SK-N-MC (cell line): ENCODE results near the gene MCF2.

Source experiments
- DNase-seq: peaks from one replicate; pipeline ENCODE4 v3.0.0-alpha.2; 2011; ENCODE audit warnings: low read depth, low spot score
- H3K27ac ChIP-seq: fragments of 200-600 bp; sonication (generic); 2 replicates; pipeline ENCODE4 v1.5.1; 2016; ENCODE audit warnings: mixed run types
- H3K36me3 ChIP-seq: fragments of 200-600 bp; sonication (generic); 2 replicates; pipeline ENCODE4 v1.6.1; 2017; ENCODE audit warnings: antibody characterized with exemption, low read length, mixed read lengths; ENCODE audit not compliant: insufficient read depth
- H3K4me3 ChIP-seq: fragments of 200-600 bp; sonication (generic); 2 replicates; pipeline ENCODE4 v1.5.1; 2016
- H3K9ac ChIP-seq: fragments of 200-600 bp; sonication (generic); 2 replicates; pipeline ENCODE4 v1.8.0; 2017; ENCODE audit warnings: mixed run types, mixed read lengths; ENCODE audit not compliant: insufficient read length
- H3K9me3 ChIP-seq: fragments of 200-600 bp; sonication (generic); 2 replicates; pipeline ENCODE4 v1.6.1; 2017; ENCODE audit warnings: low read depth, mild to moderate bottlenecking, antibody characterized with exemption, low read length, moderate library complexity, mixed read lengths
- EZH2 ChIP-seq: fragments of 200-600 bp; sonication (generic); IDR thresholded peaks from one replicate; pipeline ENCODE4 v1.6.1; 2017; ENCODE audit warnings: antibody characterized with exemption
- FOXP2 ChIP-seq: optimal IDR thresholded peaks from 2 replicates; pipeline ENCODE3; 2011; ENCODE audit warnings: mild to moderate bottlenecking, moderate library complexity; ENCODE audit not compliant: insufficient read depth; ENCODE audit errors: extremely low read length, control extremely low read depth
- POLR2AphosphoS5 ChIP-seq: IDR thresholded peaks from 2 replicates; pipeline ENCODE4 v1.6.1; 2012; ENCODE audit warnings: mild to moderate bottlenecking, low read depth, low read length, borderline replicate concordance

MCF2 gene

GRCh38 chrX:139566981-139567380, 141.0 kb downstream of the MCF2 start:
- Histone ChIP-seq H3K27ac (no peak overlapping the region; the same call in 1 of the 2 replicates), H3K4me3 (no peak overlapping the region), H3K9ac (no peak overlapping the region), H3K9me3 (no peaks in the 10 kb centered on the region), H3K36me3 (no peaks in the 10 kb centered on the region)
- peak; percentile 62 for DNase-seq
- TF ChIP-seq POLR2AphosphoS5 = no peak
- no peak for TF ChIP-seq EZH2
- no peak for TF ChIP-seq FOXP2

GRCh38 chrX:139563251-139563650, 144.7 kb downstream of the MCF2 start:
- no peak for DNase-seq
- TF ChIP-seq POLR2AphosphoS5 (no peak), EZH2 (no peak), FOXP2 (no peak)
- no peak overlapping the region for H3K9ac ChIP-seq
- H3K9me3 ChIP-seq = no peaks in the 10 kb centered on the region
- no peaks in the 10 kb centered on the region for H3K36me3 ChIP-seq
- no peak overlapping the region for H3K4me3 ChIP-seq
- H3K27ac ChIP-seq = no peak overlapping the region

- Histone ChIP-seq H3K4me3 (no peak overlapping the region), H3K9ac (no peak overlapping the region), H3K27ac (no peak overlapping the region), H3K36me3 (no peaks in the 10 kb centered on the region), H3K9me3 (no peaks in the 10 kb centered on the region)
- no peak for DNase-seq
- no peak for TF ChIP-seq FOXP2
- TF ChIP-seq EZH2 = no peak
- TF ChIP-seq POLR2AphosphoS5 = no peak
These were observed 147.7 kb downstream of the MCF2 start for GRCh38 chrX:139560221-139560620.

- Histone ChIP-seq H3K9me3 (no peaks in the 10 kb centered on the region), H3K27ac (no peak overlapping the region), H3K4me3 (no peak overlapping the region), H3K36me3 (no peaks in the 10 kb centered on the region), H3K9ac (no peak overlapping the region)
- no peak for DNase-seq
- TF ChIP-seq FOXP2 = no peak
- TF ChIP-seq POLR2AphosphoS5 = no peak
These were observed 148.5 kb downstream of the MCF2 start for GRCh38 chrX:139559383-139560042.

- H3K27ac ChIP-seq = no peak overlapping the region
- no peak overlapping the region for H3K9ac ChIP-seq
- H3K9me3 ChIP-seq = no peaks in the 10 kb centered on the region
- H3K4me3 ChIP-seq = no peak overlapping the region
- H3K36me3 ChIP-seq = no peaks in the 10 kb centered on the region
- DNase-seq = no peak
- TF ChIP-seq POLR2AphosphoS5 (no peak), FOXP2 (no peak), EZH2 (no peak)
These were observed 152.8 kb downstream of the MCF2 start for GRCh38 chrX:139554991-139555675.

GRCh38 chrX:139554376-139554775, 153.6 kb downstream of the MCF2 start:
- DNase-seq = no peak

GRCh38 chrX:139544591-139544990, 163.4 kb downstream of the MCF2 start:
- Histone ChIP-seq H3K27ac (no peak overlapping the region), H3K36me3 (no peaks in the 10 kb centered on the region), H3K9ac (no peak overlapping the region), H3K4me3 (no peak overlapping the region), H3K9me3 (no peaks in the 10 kb centered on the region)
- no peak for TF ChIP-seq EZH2
- no peak for TF ChIP-seq POLR2AphosphoS5
- TF ChIP-seq FOXP2 = no peak
- DNase-seq = no peak

More at GRCh38 chrX:139554376-139554775, 153.6 kb downstream of the MCF2 start:
- Histone ChIP-seq H3K27ac (peak overlapping the region; percentile 60), H3K9me3 (no peaks in the 10 kb centered on the region), H3K9ac (no peak overlapping the region), H3K36me3 (no peaks in the 10 kb centered on the region), H3K4me3 (peak overlapping the region; percentile 49; the same call in 1 of the 2 replicates)
- TF ChIP-seq FOXP2 = no peak
- TF ChIP-seq POLR2AphosphoS5 = no peak
- TF ChIP-seq EZH2 = no peak

- H3K9me3 ChIP-seq = no peaks in the 10 kb centered on the region
- DNase-seq = no peak
- H3K36me3 ChIP-seq = no peaks in the 10 kb centered on the region
- H3K9ac ChIP-seq = no peak overlapping the region
- no peak for TF ChIP-seq EZH2
- no peak for TF ChIP-seq POLR2AphosphoS5
- no peak for TF ChIP-seq FOXP2
- no peak overlapping the region for H3K4me3 ChIP-seq
- no peak overlapping the region for H3K27ac ChIP-seq
These were observed 164.0 kb downstream of the MCF2 start for GRCh38 chrX:139543920-139544319.

GRCh38 chrX:139542652-139543051, 165.3 kb downstream of the MCF2 start:
- no peak overlapping the region for H3K9ac ChIP-seq

More at GRCh38 chrX:139542652-139543051, 165.3 kb downstream of the MCF2 start:
- Histone ChIP-seq H3K27ac (no peak overlapping the region), H3K9me3 (no peaks in the 10 kb centered on the region), H3K36me3 (no peaks in the 10 kb centered on the region), H3K4me3 (no peak overlapping the region)
- TF ChIP-seq FOXP2 (no peak), POLR2AphosphoS5 (no peak), EZH2 (no peak)
- DNase-seq = no peak
